Activated T-cell treated with anti-CD3 and anti-CD28 coated beads for 1 hour (primary cell): ENCODE measurements around the gene PSMD5.
A peak's percentile ranks its signal among the peaks of the same experiment; 100 is the strongest.
"Not testable (repeated sequence)": the region's sequence is repeated elsewhere in the genome, so short reads cannot be mapped to it uniquely, and the experiment has no call there.

Experiments used
- DNase-seq: peaks from one replicate; pipeline ENCODE4 v3.0.0-alpha.2; 2020; ENCODE audit warnings: low read depth

PSMD5 gene

DNA sequence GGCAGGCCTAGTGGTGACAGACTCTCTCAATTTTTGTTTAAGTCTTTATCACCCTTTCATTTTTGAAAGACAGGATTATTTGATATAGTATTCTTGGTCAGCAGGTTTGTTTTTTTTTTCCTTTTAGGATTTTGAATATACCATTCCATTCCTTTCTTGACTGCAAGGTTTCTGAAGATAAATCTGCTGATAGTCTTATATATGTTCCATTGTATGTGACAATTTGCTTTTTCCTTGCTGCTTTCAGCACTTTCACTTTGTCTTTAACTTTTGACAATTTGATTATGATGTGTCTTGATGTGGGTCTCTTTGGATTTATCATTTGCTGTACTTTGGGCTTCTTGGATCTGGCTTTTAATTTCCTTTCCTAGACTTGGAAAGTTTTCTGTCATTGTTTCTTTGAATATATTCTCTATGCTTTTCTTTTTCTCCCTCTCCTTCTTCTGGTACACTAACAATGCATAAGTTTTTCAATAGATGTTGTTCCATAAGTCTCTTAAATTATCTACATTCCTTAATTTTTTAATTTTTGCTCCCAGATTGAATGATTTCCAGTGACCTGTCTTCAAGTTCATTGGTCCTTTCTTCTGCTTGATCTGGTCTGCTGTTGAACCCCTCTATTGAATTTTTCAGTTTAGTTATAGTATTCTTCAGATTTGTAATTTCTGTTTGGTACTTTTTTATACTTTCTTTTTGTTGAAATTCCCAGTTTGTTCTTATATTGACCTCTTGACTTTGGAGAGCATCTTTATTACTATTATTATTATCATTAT is 34.9 kb downstream of the PSMD5 start:
- no peak for DNase-seq

DNA sequence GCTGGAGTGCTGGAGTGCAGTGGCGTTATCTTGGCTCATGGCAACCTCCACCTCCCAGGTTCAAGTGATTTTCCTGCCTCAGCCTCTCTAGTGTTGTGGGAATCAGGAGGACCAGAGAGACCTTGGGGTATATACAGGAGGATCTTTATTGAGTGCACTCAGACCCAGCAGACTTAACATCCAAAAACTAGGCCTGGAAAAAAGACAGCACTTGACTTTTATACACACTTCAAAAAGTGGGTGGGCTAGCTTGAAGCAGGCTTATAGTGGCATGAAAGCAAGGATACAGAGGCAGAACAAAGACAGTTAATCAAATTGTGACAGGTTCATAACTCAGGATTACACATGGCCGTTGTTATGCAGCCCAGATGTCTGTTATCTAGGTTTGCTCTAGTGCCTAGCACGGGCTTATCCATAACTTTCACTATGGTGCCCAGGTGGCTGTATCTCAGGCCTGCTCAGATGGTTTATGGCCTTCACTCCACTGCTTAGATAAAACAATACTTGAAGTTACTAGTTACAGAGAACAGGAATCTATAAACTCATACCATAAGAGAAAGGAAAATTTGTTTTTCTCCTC is 37.8 kb downstream of the PSMD5 start:
- not testable (repeated sequence) for DNase-seq

DNA sequence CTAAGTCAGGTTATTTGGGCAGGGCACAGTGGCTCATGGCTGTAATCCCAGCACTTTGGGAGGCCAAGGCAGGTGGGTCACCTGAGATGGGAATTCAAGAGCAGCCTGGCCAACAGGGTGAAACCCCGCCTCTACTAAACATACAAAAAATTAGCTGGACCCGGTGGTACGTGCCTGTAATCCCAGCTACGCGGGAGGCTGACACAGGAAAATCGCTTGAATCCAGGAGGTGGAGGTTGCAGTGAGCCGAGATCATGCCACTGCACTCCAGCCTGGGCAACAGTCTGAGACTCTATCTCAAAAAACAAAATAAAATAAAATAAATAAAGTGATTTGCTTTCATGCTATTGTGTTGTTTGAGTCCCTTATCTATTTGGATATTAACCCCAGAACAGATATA is 41.3 kb downstream of the PSMD5 start:
- no peak for DNase-seq

DNA sequence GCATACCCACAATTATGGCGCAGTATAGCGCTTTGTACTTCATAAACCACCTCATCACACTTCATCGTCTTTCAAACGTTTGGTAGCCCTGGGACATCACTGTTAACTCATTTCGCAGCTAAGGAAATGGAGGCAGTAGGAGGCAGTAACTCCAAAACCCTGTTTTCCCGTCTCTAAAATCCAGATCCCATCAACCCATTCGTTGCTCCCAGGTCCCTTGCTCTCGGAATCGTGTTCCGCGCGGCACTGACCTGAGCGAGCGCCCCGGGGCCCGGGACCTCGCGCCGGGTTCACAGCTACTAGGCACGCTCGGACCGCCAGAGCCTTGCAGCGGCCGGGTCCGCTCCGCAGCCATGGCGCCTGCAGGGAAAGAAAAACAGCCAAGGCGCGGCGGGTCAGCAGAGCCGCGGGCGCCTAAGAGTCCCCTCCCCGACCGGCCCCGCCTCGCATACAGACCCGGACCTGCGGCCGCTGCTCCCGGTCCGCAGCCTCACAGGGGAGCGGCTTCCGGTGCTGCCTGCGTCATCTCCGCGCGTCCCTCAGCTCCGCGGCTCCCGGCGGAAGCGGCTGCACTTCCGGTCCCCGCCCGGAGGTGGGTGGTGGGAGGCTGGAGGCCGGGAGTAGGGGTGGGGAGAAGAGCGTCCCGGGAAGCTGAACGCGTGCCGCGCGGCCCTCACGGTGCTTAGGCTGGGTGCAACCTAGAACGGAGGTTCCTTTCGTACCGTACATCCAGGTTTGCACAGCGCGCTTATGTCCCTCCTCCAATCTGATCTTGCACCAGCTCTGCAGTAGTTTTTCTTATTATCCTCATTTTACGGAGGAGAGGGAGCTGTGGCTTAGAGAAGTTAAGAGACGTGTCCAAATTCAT is 49.6 kb downstream of the PSMD5 start, which contains the start of gene FBXW2:
Gene FBXW2, minus strand, starts transcription at position 519 of the 868 bp plus-strand sequence. CDS start 5,158 bp downstream, outside the sequence.
- DNase-seq = peak; percentile 70

DNA sequence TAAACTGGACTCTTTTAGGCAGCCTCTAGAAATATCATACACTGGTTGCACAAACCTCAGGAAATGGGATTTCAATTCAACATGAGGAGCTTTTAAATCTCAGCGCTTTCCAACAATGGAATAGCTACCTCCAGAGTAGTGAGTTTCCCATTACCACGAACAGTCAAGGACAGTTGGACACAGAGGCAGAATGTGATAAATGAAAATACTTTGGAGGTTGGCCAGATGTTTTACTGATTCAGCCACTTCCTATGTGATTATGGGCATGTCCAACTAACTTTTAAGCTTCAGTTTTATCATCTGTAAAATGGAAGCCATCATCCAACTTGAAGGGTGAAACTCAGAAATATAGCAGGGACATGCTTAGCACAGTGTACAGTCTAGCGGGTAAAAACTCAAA is 51.6 kb downstream of the PSMD5 start:
- no peak for DNase-seq

DNA sequence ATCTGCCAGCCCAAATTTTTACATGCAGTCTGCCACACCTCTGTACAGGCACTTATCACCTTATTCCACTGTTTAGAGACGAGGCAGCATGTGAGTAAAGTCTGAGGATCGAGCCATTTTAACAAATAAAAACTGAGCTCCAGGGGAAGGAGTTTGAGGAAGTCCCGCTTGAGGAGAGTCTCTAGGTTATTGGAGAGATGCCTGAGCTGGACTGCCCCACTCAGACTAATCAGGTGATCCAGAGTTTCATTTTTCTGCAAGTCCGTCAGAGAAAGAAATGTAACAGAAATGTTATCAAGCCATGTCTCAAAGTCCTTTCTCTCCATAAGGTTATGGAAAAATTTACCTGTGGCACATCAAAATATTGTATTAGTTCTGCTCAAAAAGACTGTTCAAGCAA is 54.8 kb downstream of the PSMD5 start:
- no peak for DNase-seq

DNA sequence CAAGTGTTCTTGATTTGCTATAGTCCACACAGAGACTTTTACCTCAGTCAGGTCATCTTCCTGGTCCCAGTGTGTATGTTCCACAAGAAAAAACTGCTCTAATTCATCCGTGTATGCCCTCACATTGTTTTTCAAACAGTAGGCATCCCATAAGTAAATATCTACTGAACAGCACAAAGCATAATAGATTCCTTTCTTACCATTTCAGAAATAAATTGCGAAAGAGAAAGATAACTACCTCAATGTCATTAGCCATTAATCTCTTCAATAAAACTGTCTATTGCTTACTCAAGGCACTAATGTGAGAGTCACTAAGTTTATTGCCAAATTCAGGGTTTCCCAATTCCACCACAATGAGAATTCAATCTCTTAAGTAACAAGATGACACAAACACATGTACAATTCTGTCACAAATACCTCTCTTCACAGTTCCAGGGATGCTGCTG is 59.1 kb downstream of the PSMD5 start:
- no peak for DNase-seq

DNA sequence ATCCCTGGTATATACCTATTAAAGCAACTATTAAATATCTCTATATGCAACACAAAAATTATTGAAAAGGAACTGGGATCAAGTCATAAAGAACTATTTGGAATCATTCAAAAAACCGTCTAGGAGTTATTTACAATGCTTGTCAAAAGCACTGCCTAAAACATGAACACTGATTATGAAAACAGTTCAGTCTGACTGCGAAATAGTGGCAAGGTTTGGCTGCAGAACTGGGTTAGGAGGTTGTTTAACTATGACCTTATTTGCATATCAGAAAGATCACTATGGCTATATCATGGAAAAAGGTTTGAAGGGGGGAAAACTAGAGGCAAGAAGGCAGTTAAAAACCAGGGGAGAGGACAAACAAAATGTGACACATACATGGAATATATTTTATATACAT is 61.5 kb downstream of the PSMD5 start:
- DNase-seq = no peak

DNA sequence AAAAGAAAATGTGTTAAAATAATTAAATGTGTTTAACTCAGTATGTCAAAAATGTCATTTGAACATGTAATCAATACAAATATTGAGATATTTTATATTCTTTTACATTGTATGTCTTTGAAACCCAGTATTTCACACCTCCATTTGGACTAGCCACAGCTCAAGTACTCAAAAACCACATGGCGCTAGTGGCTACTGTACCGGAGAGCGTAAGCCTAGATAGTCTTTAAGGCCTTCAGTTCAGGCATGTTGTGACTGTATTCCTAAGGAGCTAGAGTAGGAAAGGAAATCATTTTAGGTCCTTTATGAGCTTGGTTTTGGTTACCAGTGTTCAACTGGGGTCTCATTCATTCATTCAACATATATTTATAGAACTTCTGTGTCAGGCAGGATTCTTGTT is 62.4 kb downstream of the PSMD5 start:
- no peak for DNase-seq

DNA sequence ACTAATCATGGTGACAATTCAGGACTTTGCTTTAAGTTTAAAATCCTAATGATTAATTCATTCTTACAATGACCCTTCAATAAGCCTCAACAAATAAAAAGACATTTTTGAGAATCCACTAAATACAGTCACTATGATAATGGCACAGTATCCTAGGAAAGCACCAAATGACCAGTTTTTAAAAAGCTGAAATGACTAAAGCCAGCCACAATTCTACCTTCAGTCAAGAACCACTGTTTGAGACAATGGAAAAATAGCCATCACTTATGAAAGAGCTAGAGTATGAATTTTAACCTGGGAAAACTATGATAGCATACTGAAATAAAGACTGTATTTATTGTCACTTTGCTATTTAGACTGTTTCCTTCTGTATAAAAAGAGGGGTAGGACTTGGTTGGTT is 63.5 kb downstream of the PSMD5 start:
- DNase-seq = no peak

DNA sequence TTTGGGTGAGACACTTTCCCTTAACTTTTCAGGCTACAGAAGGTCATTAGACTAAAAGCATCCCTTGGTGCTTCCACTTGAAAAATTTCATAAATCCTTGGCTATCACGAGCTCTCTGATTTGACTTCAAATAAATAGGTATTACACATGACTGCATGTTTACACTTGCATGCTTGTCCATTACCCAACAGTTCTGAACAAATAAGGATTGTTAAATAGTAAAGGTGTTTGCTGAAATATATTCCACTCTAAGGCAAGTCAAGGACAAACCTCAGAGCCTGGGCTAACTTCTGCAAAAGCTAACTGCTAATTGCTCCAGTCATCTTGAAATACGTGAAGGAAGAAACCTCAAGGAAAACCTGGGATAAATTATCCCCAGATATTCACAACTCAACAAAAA is 64.0 kb downstream of the PSMD5 start:
- no peak for DNase-seq

DNA sequence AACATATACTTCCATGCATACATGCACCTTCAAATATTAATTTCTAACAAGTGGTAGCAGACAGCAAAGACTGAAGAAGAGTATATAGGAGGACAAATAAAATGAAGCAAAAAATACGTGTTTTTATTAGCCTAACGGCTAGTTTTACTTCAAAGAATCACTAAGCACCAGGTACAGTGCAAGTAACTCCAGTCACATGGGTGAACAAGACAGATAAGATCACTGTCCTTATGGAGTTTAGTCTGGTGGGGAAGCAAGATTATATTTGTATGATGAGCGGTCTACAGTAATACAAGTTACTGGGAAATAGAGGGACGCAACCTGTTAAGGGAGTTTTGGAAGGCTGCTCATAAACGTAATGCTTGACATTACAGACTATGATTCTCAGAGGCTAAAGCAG is 65.5 kb downstream of the PSMD5 start:
- DNase-seq = no peak

DNA sequence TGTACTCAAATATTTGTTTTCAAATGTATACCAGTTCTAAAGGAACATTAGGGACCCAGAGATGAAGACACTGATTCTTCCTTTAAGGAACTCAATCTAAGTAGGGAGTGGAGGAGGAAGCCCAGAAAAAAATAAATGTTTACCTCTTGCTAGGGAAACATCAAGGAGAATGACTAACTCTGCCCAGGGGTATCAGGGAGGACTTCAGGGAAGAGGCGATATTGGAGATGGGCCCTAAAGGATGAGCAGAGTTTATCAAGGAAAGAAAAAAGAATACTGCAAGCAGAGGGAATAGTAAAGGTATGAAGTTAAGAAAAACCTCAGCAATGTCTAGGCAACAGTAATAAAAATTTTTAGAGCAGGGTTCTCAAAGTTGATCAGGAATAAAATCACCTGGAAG is 65.9 kb downstream of the PSMD5 start:
- no peak for DNase-seq

DNA sequence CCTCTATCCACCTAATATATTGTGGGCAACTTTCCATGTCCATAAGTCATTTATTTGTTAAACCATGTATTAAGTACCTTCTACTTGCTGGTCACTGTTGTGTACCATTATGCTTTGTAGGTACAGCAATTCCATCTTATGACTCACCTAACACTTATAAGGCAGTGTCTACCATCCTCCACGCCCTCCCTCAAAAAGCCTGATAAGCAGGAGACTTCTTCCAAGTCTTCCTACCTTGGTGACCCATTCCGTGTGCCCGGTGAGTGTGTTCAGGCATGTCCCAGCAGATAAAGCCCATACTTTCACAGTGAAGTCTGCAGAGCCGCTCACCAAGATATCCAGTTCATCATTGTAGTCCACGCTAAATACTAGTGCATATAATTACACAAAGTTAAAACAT is 66.9 kb downstream of the PSMD5 start:
- DNase-seq = no peak

DNA sequence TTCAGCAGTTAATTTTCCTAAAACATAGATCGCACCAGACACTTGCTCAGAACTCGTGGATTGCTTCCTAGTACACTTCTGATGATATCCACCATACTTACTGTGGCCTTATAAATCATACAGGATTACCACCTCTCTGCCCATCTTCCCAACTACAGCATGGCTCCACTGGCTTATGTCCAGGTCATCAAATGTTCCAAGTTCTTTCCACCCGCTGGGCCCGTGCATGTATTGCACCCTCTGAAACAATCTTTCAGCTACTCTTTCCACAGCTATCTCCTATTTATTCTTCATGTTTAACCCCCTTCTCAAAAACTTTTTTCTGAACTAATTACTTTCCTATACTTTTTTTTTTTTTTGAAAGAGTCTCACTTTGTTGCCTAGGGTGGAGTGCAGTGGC is 68.0 kb downstream of the PSMD5 start:
- DNase-seq = no peak

DNA sequence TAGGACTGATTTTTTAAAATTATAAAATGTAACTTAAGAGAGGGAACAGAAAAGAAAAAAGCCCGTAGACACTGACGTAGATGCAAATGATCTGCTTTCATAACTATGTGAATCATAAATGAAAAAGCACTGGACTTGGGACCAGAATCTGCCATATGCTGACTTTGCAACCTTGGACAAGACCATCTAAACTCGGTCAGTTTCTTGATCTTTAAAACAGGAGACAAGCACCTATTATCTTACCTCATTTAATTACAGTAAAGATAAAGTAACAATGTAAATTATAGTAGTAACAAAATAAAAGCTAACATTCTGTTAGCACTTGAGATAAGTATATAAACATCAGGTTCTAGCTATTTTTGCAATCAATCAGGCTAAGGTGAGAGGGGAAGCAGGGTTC is 69.5 kb downstream of the PSMD5 start:
- DNase-seq = no peak

DNA sequence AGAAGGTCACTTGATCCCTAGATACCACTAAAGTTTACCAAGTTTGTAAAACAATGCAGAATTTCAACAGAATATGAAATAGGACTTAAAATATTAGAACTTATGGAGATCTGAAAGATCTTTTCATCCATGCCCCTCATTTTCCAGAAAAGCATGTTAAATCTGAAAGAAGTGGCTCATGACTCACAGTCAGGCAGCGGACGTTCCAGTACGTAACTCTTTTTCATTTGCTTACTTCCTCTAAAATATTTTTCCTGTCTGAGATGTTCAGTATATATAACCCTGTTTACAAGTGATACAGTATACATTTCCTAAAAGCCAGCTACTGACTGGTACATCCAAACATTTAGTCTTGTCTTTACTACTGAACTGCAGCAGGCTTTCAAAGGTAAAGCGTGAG is 71.8 kb downstream of the PSMD5 start:
- no peak for DNase-seq

DNA sequence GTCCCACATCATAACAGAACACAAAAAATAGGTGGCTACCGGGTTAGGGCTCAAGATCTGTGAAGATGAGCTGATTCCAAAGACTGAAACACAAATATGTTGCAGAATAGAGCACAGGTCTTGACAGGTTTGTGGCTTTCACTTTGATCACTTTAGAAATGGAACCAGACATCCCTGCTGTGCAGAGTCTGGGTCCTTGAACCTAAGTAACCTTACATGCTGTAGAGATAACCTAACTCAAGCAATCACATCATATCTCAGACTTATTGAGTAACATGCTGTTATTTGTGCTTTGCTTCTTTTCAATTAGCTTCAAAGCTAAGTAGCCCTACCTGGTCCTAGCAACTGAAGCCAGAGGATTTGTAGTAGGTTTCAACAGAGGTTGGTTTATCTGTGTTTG is 73.8 kb downstream of the PSMD5 start:
- DNase-seq = no peak

DNA sequence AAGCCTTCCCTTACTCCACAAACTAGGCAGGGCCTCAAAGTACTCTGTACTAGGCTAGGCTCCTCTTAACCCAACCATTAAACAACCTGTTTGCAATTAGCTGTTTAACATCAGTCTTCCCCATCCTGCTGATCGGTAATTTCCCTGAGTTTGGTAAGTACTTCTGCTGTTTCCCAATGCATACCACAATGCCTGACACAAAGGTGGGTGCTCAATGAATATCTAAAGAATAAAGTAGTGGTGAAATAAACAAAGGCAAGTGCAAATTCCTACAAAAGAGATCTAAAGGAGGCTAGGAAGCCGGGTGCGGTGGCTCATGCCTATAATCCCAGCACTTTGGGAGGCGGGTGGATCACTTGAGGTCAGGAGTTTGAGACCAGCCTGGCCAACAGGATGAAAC is 74.5 kb downstream of the PSMD5 start:
- no peak for DNase-seq

DNA sequence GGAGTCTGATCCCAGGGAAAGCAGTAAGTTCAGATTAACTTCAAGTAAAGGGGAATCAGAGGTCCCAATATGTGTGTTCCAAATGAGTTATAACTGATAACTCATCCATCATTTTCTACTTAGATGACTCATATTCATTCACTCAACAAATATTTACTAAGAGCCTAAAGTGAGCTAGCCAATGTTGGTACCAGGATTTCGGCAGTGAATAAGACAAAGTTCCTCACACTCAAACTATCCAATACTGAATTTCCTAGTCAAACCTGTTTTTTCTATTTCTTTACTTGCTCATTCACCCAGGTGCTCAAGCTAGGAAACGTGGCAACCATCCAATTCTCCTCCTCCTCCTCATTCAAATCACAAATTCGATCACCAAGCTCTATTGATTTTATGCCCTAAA is 75.3 kb downstream of the PSMD5 start:
- no peak for DNase-seq
